Esophagus muscularis mucosa (tissue), 4 donors: ENCODE data around the gene PTPRD. TPM values are rescaled to one million over a fixed set of nuclear protein-coding genes. Genes with fewer than 3 reads are reported as not detected.

ENCODE experiments used
- DNase-seq: peaks from one replicate; pipeline ENCODE4 v3.0.0-alpha.2; 2017; ENCODE audit errors: extremely low spot score
- H3K27ac ChIP-seq, 4 donors: fragments of 200-600 bp; sonication (generic); replicated peaks in 1 of 4; 1 replicate in 3 of 4; 2 replicates in 1 of 4; pipeline ENCODE4 v1.5.1; 2016 to 2019; ENCODE audit warnings: mild to moderate bottlenecking in 1 of 4
- H3K27me3 ChIP-seq, 4 donors: fragments of 200-600 bp; sonication (generic); one replicate each; pipeline versions ENCODE4 v1.5.1 to v1.6.0; 2016 to 2019
- H3K36me3 ChIP-seq, 4 donors: fragments of 200-600 bp; sonication (generic); one replicate each; pipeline ENCODE4 v1.5.1; 2016 to 2019
- H3K4me1 ChIP-seq, 4 donors: fragments of 200-600 bp; sonication (generic); one replicate each; pipeline ENCODE4 v1.5.1; 2016 to 2019
- H3K4me3 ChIP-seq, 4 donors: fragments of 200-600 bp; sonication (generic); 1 replicate in 2 of 4; 2 replicates in 2 of 4; pipeline ENCODE4 v1.5.1; 2016 to 2019; ENCODE audit warnings: mild to moderate bottlenecking in 4 of 4, moderate library complexity in 1 of 4
- H3K9me3 ChIP-seq, 4 donors: fragments of 200-600 bp; sonication (generic); 1 replicate in 3 of 4; 2 replicates in 1 of 4; pipeline ENCODE4 v1.5.1; 2016 to 2019
- CTCF ChIP-seq, 3 experiments: fragments of 200-600 bp in 2 of 3; fragments of 450-650 bp in 1 of 3; sonication (generic) in 2 of 3; IDR thresholded peaks; one replicate each; pipeline ENCODE4 v1.5.1; 2017 to 2019; ENCODE audit warnings: antibody characterized with exemption in 3 of 3, mild to moderate bottlenecking in 2 of 3, moderate library complexity in 1 of 3
- EP300 ChIP-seq: sonication (generic); formaldehyde crosslinking; IDR thresholded peaks from one replicate; pipeline ENCODE4 v1.6.1; 2017; ENCODE audit warnings: antibody characterized with exemption
- POLR2A ChIP-seq: fragments of 450-650 bp; IDR thresholded peaks from one replicate; pipeline ENCODE4 v1.6.1; 2017; ENCODE audit warnings: antibody characterized with exemption, moderate library complexity, mild to moderate bottlenecking, low read depth
- POLR2AphosphoS5 ChIP-seq, 2 donors: sonication (generic); formaldehyde crosslinking; IDR thresholded peaks; one replicate each; pipeline ENCODE4 v1.6.1; 2017; ENCODE audit warnings: antibody characterized with exemption in 2 of 2
- WGBS: methylation state at CpG from one replicate; pipeline ENCODE4 v1.1.5; 2018; 5-methylcytosine and 5-hydroxymethylcytosine counted together
- intact Hi-C: fragments of 100-400 bp; cut with DNase I; formaldehyde crosslinking; loops from one replicate; pipeline ENCODE4 v1.15.1; 2023
- total RNA-seq, 4 donors: library from RNA; depleted of rRNA; stranded (reverse); fragments of >200 nt; gene quantifications; one replicate each; pipeline versions ENCODE4 v1.1.0 to v1.2.1, GENCODE V29; 2016

Gene PTPRD
- total RNA-seq, 4 donors from 2014 or later, result 4.1 to 6.6 (median 5.0) TPM

GRCh38 chr9:8872802-8873201 lies 1740.0 kb downstream of the PTPRD start:
- no peak for TF ChIP-seq POLR2A
- TF ChIP-seq POLR2AphosphoS5 (IDR thresholded peaks at IDR 0.05), result no peak
- H3K9me3 ChIP-seq, result no peaks in the 10 kb centered on the region
- no peaks in the 10 kb centered on the region for H3K27me3 ChIP-seq
- H3K4me1 ChIP-seq, result peaks cover 0 to 4% (median 0%) of the 10 kb centered on the region in 4 donors
- no peak overlapping the region for H3K27ac ChIP-seq
- intact Hi-C loops, result no loop called here
- H3K4me3 ChIP-seq, result no peak overlapping the region
- 61% methylated on average over 3 of the region's 3 CpGs for WGBS
- no peak for DNase-seq
- no peaks in the 10 kb centered on the region for H3K36me3 ChIP-seq

- no peaks in the 10 kb centered on the region for H3K27me3 ChIP-seq
- no peaks in the 10 kb centered on the region for H3K9me3 ChIP-seq
- WGBS, result 66% methylated on average over 3 of the region's 3 CpGs
- DNase-seq, result no peak
- H3K4me1 ChIP-seq, result peaks cover 0 to 4% (median 0%) of the 10 kb centered on the region in 4 donors
- intact Hi-C loops, result no loop called here
- no peak overlapping the region for H3K4me3 ChIP-seq
- H3K27ac ChIP-seq, result no peak overlapping the region
- no peak for TF ChIP-seq CTCF (IDR thresholded peaks at IDR 0.05)
- no peak for TF ChIP-seq EP300
- TF ChIP-seq POLR2A, result no peak
- TF ChIP-seq POLR2AphosphoS5 (IDR thresholded peaks at IDR 0.05), result no peak
- no peaks in the 10 kb centered on the region for H3K36me3 ChIP-seq
Measured at GRCh38 chr9:8871796-8872445, 1740.9 kb downstream of the PTPRD start.

- H3K27ac ChIP-seq, result no peak overlapping the region
- H3K4me3 ChIP-seq, result no peak overlapping the region
- H3K27me3 ChIP-seq, result no peaks in the 10 kb centered on the region
- H3K4me1 ChIP-seq, result peaks cover 0 to 4% (median 0%) of the 10 kb centered on the region in 4 donors
- WGBS, result 56% methylated on average over 1 of the region's 1 CpG
- H3K36me3 ChIP-seq, result no peaks in the 10 kb centered on the region
- H3K9me3 ChIP-seq, result no peaks in the 10 kb centered on the region
- DNase-seq, result no peak
- intact Hi-C loops, result no loop called here
- no peak for TF ChIP-seq POLR2A
- no peak for TF ChIP-seq CTCF (IDR thresholded peaks at IDR 0.05)
- no peak for TF ChIP-seq EP300
- no peak for TF ChIP-seq POLR2AphosphoS5 (IDR thresholded peaks at IDR 0.05)
Measured at GRCh38 chr9:8871396-8871795, 1741.4 kb downstream of the PTPRD start.

GRCh38 chr9:8869812-8870211 lies 1743.0 kb downstream of the PTPRD start:
- no peak for DNase-seq
- H3K36me3 ChIP-seq, result no peaks in the 10 kb centered on the region
- H3K9me3 ChIP-seq, result no peaks in the 10 kb centered on the region
- intact Hi-C loops, result no loop called here
- no peaks in the 10 kb centered on the region for H3K27me3 ChIP-seq
- H3K27ac ChIP-seq, result no peak overlapping the region
- WGBS, result 81% methylated on average over 3 of the region's 3 CpGs
- TF ChIP-seq CTCF (IDR thresholded peaks at IDR 0.05) (no peak), POLR2AphosphoS5 (IDR thresholded peaks at IDR 0.05) (no peak), POLR2A (no peak), EP300 (no peak)
- no peak overlapping the region for H3K4me3 ChIP-seq
- peaks cover 0 to 4% (median 0%) of the 10 kb centered on the region in 4 donors for H3K4me1 ChIP-seq

- Histone ChIP-seq H3K27ac (no peak overlapping the region), H3K36me3 (no peaks in the 10 kb centered on the region), H3K27me3 (no peaks in the 10 kb centered on the region), H3K9me3 (no peaks in the 10 kb centered on the region), H3K4me3 (no peak overlapping the region), H3K4me1 (peaks cover 0 to 4% (median 0%) of the 10 kb centered on the region in 4 donors)
- DNase-seq, result no peak
- WGBS, result 89% methylated on average over 1 of the region's 1 CpG
- intact Hi-C loops, result no loop called here
- TF ChIP-seq EP300 (no peak), CTCF (IDR thresholded peaks at IDR 0.05) (no peak), POLR2AphosphoS5 (IDR thresholded peaks at IDR 0.05) (no peak), POLR2A (no peak)
Measured at GRCh38 chr9:8868632-8869031, 1744.2 kb downstream of the PTPRD start.
